DMS53 treated with DMSO at 0.1 percent for 48 hours (cell line): ENCODE data around the gene DBNDD2.

Experiments
- DNase-seq: peaks from one replicate; lab custom pipeline; 2025; ENCODE audit not compliant: unreplicated experiment; lab: John Stamatoyannopoulos, UW

The DBNDD2 gene

GRCh38 chr20:45448270-45448669, 40.2 kb downstream of the DBNDD2 start:
- DNase-seq: no peak

- no peak for DNase-seq
These were observed 41.4 kb downstream of the DBNDD2 start for GRCh38 chr20:45449528-45449927.

GRCh38 chr20:45450097-45450818, 42.2 kb downstream of the DBNDD2 start:
- DNase-seq: peak; percentile 59

GRCh38 chr20:45452238-45452637, 44.1 kb downstream of the DBNDD2 start:
- DNase-seq: no peak

- no peak for DNase-seq
These were observed 44.9 kb downstream of the DBNDD2 start for GRCh38 chr20:45452772-45453691.

- peak; percentile 78 for DNase-seq
These were observed 48.5 kb downstream of the DBNDD2 start for GRCh38 chr20:45456632-45457031.

GRCh38 chr20:45459606-45460005, 51.5 kb downstream of the DBNDD2 start:
- no peak for DNase-seq
